ENCODE results near the gene IKZF3.
"Not testable (repeated sequence)": the region's sequence is repeated elsewhere in the genome, so short reads cannot be mapped to it uniquely, and the experiment has no call there.

Gene IKZF3

DNA sequence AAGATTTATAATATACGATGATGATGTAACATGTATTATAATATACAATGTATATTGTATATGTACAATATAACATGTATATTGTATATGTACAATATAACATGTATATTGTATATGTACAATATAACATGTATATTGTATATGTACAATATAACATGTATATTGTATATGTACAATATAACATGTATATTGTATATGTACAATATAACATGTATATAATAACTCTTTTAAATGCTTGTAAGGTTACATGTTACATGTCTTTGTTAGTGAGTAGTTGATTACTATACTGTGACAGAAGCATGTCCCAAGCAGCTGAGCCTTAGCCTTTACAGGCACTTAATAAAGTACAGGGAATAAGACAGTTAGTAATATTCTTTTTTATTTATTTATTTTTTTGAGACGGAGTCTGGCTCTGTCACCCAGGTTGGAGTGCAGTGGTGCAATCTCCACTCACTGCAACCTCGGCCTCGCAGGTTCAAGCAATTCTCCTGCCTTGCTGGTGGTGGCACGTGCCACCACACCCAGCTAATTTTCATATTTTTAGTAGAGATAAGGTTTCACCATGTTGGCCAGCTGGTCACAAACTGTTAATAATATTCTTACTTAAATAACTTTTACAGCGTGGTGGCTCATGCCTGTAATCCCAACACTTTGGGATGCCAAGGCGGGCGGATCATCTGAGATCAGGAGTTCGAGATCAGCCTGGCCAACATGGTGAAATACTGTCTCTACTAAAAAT is 8.0 kb downstream of the IKZF3 start:
- DNase-seq (ENCODE audit: low read depth in 2 of 2): not testable (repeated sequence)

DNA sequence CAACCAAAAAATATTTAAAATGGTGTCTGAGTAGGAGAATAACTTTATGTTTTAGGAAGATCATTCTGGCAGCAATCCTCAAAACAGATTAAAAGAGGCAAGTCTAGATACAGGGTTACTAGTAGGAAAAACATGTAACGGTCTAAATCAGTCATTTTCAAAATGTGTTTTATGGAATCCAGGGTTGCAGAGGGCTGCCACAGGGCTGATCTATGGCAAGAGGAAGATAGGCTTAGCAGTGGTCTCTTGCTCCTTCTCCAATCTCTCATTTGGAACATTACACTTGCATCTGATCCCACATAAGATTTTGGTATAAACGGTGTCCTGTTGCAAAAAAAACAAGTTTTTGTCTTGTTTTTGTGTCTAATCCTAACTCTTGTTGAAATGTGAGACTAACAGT is 9.2 kb downstream of the IKZF3 start:
- DNase-seq (ENCODE audit: low read depth in 2 of 2): no peak

DNA sequence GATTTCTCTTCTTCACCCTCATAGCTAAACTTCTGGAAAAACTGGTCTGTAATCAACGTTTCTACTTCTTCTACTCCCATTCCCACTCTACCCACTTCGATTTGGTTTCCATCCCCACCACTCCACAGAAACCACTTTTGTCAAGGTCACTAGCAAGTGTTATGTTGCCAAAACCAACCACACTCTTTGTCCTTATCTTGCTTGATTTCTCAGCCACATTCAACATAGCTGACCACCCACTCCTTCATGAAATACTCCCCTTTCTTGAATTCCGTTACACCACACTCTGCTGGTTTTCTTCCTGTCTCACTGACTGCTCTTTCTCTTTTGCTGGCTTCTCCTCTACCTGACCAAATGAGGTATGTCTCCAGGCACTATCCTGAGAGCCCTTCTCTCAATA is 11.9 kb downstream of the IKZF3 start:
- DNase-seq (ENCODE audit: low read depth in 2 of 2): no peak

DNA sequence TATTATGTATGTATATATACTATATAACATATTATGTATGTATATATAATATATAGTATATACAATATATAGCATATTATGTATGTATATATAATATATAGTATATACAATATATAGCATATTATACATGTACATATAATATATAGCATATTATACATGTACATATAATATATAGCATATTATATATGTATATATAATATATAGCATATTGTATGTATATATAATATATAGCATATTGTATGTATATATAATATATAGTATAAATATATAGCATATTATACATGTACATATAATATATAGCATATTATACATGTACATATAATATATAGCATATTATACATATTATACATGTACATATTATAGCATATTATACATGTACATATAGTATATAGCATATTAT is 13.9 kb downstream of the IKZF3 start:
- not testable (repeated sequence) for DNase-seq (ENCODE audit: low read depth in 2 of 2)

DNA sequence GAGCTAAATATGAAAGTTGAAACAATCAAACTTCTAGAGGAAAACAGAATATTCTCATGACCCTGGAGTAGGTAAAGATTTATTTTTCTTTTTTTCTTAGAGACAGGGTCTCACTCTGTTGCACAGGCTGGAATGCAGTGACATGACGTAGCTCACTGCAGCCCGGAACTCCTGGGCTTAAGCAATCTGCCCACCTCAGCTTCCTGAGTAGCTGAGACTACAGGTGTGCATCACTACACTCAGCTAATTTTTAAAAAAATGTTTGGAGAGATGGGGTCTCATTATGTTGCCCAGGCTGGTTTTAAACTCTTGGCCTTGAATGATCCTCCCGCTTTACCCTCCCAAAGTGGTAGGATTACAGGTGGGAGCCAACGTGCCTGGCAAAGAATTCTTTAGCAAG is 15.5 kb downstream of the IKZF3 start:
- no peak for DNase-seq (ENCODE audit: low read depth in 2 of 2)

DNA sequence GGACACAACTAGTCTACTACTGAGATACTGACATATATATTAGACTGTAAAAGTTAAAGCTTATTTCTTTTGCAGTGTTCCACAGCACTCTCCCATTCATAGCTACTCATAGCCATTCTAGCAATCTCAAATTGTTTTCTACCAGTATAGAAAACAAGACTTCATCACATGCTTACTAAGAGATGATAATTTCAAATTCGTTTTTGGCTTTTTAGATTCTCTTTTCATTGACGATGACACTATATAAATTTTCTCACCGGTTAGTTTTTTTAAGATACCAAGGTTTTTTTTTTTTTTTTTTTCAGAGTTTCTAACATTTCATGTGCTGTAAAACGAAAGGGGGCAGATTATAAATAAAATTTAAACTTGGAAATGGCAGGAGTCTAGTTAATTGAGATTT is 17.9 kb downstream of the IKZF3 start:
- no peak for DNase-seq (ENCODE audit: low read depth in 2 of 2)

DNA sequence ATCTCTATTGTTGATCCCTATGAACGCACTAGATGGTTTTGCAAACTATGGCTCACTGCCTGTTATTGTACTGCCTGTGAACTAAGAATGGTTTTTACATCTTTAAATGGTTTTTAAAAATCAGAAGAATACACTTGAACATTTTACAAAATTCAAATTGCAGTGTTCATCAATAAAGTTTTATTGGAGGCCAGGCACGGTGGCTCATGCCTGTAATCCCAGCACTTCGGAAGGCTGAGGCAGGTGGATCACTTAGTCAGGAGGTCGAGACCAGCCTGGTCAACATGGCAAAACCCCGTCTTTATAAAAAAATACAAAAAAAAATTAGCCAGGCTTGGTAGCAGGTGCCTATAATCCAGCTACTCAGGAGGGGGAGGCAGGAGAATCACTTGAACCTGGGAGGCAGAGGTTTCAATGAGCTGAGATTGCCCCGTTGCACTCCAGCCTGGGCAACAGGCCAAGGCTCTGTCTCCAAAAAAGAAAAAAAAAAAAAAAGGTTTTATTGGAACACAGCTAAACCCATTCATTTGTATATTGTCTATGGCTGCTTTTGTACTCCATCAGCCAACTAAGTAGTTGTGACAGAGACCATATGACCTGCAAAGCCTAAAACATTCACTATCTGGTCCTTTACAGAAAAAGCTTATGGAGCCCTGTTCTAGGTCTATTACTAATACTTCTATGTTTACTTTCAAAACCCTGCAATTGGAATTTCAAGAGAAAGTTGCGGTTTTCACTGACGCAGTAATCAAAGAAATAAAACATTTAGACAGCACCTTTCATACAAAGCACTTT is 18.9 kb downstream of the IKZF3 start:
- no peak for DNase-seq (ENCODE audit: low read depth in 2 of 2)

DNA sequence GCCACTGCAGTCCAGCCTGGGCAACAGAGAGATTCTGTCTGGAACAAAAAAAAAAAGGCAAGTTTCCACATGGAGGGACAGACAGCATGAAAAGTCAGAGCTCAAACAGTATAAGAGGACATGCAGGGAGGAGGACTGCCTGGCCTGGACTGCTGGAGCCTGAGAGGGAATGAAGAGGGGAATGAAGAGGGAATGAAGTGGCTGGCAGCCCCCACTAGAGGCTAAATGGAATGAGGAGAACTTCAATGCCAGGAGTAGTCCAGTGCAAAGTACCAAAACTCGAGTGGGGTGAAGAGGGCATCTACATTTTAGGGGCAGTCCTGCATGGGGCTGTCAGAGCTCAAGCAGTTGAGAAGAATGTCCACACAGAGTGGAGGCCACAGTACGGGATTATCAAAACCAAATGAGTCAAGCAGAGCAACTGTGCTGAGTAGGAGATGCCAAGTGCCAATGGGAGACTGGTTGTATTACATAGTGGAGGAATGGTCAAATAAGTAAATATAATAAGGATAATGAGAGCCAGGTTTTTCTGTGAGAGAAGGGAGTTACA is 22.9 kb downstream of the IKZF3 start:
- DNase-seq (ENCODE audit: low read depth in 2 of 2): no peak

DNA sequence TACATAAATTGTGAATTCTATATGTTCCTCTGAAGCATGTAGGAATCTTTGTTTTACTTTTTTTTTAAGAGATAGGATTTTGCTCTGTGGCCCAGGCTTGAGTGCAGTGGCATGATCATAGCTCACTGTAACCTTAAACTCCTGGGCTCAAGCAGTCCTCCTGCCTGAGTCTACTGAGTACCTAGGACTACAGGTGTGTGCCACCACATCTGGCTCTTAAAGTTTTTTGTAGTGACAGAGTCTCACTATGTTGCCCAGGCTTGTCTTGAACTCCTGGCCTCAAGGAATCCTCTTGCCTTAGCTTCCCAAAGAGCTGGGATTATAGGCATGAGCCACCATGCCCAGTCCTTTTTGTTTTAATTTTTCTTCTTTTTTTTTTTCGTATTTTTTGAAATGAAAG is 25.3 kb downstream of the IKZF3 start:
- DNase-seq (ENCODE audit: low read depth in 2 of 2): no peak

DNA sequence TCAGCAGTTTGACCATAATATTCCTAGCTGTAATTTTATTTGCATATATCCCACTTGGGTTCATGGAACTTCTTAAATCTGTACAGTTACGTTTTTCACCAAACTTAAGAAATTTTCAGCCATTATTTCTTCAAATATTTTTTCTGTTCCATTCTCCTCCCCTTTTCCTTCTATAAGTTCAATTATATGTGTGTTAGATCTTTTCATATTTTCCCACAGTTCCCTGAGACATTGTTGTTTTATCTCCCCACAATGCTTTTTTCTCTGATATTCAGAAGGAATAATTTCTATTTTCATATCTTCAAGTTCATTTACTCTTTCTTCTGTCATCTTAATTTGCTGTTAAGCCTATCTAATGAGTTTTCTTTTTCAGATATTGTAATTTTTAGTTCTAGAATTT is 26.1 kb downstream of the IKZF3 start:
- no peak for DNase-seq (ENCODE audit: low read depth in 2 of 2)

DNA sequence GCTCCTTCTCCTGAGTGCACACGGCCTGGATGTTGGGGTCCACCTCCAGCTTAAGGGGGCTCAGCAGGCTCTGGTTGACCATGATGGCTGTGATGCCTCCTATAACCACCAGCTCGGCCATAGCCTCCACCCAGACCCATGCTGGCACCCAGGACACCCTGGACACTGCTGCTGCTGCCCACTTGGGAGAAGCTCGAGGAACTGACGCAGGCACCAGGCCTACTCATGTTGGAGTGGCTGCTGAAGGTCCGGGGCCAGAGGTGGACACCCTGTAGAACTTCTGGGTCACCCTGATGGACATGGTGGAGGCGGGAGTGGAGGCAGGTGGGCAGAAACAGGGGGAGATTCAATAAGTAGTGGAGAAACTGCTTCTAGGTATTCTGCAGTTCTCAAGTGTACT is 28.0 kb downstream of the IKZF3 start:
- no peak for DNase-seq (ENCODE audit: low read depth in 2 of 2)

DNA sequence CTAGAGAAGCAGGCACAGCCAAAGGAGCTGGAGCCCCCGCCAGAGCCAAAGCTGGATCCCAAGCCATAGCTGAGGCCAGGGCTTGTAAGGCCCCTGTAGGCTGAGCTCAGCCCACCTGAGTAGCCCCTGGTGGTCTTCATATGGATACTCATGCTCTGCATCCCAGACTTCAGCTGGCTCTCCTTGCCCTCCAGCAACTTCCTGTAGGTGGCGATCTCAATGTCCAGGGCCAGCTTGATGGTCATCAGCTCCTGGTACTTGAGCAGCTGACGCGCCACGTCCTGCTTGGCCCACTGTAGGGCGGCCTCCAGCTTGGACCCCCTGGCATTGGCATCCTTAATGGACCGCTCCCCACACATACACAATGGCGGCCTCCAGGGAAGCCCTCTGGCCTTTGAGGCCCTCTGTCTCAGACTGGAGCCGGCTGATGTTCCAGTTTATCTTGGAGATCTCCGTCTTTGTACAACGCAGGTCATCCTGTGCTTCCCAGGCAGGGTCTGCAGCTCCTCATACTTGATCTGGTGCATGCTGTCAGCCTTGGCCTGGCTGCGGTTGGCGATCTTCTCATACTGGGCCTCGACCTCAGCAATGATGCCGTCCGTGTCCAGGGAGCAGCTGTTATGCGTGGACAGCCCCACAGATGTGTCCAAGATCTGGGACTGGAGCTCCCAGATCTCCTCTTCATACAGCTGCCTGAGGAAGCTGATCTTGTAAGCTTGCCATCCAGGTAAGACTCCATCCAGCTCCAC is 28.9 kb downstream of the IKZF3 start:
- DNase-seq (ENCODE audit: low read depth in 2 of 2): no peak

DNA sequence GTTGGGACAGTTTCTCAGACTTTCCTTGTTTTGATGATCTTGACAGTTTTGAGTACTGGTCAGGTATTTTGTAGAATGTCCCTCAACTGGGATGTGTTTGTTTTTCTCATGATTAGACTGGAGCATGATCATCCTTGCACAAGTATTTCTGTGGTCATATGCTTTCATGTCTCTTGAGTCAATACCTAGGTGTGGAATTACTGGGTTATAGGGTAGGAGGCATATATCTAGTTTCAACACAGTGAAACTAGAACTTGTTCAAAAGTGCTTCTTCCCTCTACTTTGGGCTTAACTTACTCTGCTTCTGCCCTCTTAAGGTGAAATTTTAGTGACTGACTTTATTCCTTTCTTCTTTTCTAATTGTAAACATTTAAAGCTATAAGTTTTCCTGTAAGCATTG is 30.1 kb downstream of the IKZF3 start:
- no peak for DNase-seq (ENCODE audit: low read depth in 2 of 2)

DNA sequence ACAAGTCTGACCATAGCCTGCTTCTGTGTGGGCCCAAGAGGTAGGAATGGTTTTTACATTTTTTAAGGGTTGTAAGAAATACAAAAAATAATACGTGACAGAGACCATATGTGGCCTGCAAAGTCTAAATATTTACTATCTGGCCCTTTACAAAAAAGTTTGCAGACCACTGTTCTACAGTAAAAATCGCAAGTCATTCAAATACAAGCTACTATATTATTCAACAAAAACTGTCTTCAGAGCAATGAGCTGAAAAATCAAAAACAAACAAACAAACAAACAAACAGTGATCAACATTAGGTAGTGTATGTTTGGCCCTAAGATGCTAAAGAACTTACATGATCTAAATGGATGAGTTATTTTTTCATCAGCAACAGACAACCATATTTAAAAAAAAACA is 32.5 kb downstream of the IKZF3 start:
- no peak for DNase-seq (ENCODE audit: low read depth in 2 of 2)

DNA sequence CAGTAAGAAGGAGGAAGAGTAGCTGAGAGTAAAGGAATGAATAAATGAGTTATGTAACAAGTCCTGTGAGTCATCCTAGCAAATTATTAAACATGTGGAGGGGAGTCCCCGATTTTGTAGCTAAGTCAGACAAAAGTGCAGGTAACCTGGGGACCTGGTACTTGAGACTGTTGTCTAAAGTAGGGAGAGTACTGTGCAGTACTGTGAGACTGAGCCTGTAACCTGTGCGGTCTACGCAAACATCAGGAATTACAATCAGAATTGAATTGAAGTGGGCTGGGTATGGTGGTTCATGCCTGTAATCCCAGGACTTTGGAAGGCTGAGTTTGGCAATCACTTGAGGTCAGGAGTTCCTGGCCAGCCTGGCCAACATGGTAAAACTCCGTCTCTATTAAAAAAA is 35.7 kb downstream of the IKZF3 start:
- DNase-seq (ENCODE audit: low read depth in 2 of 2): no peak

DNA sequence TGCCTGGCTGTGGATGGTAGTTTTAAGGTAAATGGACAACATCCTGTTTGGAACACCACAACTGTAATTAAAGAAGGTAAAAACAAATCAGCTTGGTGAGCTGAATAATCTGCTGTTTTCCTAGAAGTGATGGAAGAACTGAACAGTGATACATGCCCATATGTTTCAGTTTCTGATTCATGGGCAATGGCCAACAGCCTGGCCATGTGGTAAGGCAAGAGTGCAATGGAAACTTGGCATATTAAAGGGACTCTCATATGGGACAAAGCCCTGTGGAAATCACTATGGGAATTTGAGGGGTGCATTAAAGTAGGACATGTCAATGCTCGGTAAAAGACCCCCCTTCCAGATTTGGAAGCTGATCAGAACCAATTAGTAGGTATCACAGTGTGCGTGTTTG is 37.8 kb downstream of the IKZF3 start:
- DNase-seq (ENCODE audit: low read depth in 2 of 2): no peak

DNA sequence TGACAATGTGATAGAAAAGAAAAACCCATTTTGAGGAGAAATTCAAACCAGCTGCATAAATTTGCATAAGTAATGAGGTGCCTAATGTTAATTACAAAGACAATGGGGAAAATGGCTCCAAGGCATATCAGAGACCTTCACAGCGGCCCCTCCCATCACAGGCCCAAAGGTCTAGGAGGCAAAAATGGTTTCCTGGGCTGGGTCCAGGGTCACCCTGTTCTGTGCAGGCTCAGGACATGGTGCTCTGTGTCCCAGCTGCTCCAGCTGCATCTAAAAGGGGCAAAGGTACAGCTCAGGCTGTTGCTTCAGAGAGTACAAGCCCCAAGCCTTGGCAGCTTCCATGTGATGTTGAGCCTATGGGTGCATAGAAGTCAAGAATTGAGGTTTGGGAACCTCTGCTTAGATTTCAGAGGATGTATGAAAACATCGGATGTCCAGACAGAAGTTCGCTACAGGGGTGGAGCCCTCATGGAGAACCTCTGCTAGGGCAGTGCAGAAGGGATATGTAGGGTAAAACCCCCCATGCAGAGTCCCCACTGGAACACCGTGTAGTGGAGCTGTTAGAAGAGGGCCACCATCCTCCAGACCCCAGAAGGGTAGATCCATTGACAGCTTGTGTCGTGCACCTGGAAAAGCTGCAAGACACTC is 40.6 kb downstream of the IKZF3 start:
- no peak for DNase-seq (ENCODE audit: low read depth in 2 of 2)

DNA sequence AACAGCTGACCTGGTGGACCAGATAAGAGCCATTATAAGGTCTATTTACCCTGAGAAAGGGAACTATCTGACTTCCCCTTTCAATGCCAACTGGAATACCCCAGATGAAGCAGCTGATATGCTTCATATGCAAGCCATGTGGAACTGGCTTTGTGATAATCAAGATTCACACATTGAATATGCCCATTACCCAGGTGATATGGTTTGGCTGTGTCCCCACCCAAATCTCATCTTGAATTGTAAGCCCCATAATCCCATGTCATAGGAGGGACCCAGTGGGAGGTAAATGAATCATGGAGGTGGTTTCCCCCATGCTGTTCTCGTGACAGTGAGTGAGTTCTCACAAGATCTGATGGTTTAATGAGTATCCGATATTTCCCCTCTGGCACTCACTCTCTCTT is 42.1 kb downstream of the IKZF3 start:
- no peak for DNase-seq (ENCODE audit: low read depth in 2 of 2)

DNA sequence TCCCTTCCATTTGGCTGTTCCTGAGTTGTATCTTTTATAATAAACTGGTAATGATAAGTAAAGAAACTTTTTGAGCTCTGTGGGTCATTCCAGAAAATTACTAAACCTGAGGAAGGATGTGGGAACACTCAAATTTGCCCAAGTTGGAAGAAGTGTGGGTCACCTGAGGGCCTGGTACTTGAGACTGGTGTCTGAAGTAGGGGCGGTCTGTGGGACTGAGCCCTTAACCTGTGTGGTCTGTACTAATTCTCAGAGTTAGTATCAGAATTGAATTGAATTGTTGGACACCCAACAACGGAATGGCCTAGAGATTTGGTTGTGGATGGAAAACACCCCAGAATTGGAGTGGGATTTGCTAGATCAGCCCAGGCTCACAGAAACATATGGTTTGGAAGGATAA is 43.1 kb downstream of the IKZF3 start:
- DNase-seq (ENCODE audit: low read depth in 2 of 2): no peak

DNA sequence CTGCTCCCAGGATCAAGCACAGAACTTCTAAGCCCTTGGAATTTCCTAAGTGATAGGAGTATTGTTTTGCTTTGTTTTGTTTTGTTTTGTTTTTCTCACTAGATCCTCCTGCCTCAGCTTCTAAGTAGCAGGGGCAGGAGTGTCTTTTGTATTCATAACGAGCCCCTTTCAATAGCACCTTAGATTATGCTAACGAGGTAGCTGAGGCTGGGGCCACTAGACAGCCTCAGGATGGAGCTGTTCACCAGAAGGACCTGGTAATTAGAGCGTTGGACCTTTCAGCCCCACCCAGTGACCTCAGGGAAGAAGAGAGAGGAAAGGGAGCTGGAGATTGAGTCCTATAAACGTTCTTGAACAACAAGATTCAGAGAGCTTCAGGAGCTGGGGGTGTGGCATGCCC is 43.6 kb downstream of the IKZF3 start:
- DNase-seq (ENCODE audit: low read depth in 2 of 2): no peak

DNA sequence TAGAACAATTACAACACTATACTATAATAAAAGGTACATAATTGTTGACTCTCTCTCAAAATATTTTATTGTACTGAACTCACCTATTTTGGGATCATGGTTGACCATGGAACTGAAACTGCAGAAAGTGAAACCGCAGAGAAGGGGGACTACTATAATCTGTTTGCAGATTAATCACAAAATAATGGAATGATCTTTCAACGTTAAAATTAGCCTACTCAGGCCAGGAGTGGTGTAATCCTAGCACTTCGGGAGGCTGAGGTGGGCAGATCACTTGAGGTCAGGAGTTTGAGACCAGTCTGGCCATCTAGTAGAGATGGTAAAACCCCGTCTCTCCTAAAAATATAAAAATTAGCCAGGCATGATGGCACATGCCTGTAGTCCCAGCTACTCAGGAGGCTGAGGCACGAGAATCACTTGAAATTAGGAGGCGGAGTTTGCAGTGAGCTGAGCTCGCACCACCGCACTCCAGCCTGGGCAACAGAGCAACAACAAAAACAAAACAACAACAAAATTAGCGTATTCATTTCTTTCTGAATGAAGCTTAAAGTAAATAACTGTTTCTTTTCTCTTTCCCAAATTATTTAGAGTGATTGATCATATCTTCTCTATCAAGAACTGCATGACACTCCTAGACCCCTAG is 45.6 kb downstream of the IKZF3 start:
- no peak for DNase-seq (ENCODE audit: low read depth in 2 of 2)
